GM21360 (cell line): ENCODE measurements around the gene DYNC2I2.
"Not testable (repeated sequence)": the region's sequence is repeated elsewhere in the genome, so short reads cannot be mapped to it uniquely, and the experiment has no call there.

Source experiments
- ATAC-seq: cut with Tn5 transposase; IDR thresholded peaks from one replicate; pipeline ENCODE4 v1.9.1; 2021; ENCODE audit warnings: mild to moderate bottlenecking, moderate library complexity; ENCODE audit not compliant: unreplicated experiment

Gene DYNC2I2

DNA sequence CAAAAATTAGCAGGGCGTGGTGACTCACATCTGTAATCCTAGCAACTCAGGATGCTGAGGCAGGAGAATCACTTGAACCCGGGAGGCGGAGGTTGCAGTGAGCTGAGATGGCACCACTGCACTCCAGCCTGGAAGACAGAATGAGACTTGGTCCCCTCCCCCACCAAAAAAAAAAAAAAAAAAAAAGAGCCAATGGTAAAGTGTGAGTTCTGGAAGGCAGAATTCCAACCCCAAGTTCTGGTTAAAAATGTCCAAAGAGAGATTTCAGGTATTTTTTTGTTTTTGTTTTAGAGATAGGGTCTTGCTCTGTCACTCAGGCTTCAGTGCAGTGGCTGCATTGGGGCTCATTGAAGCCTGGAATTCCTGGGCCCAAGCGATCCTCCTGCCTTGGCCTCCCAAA, 30.8 kb upstream of the DYNC2I2 start:
- ATAC-seq, result no peak

DNA sequence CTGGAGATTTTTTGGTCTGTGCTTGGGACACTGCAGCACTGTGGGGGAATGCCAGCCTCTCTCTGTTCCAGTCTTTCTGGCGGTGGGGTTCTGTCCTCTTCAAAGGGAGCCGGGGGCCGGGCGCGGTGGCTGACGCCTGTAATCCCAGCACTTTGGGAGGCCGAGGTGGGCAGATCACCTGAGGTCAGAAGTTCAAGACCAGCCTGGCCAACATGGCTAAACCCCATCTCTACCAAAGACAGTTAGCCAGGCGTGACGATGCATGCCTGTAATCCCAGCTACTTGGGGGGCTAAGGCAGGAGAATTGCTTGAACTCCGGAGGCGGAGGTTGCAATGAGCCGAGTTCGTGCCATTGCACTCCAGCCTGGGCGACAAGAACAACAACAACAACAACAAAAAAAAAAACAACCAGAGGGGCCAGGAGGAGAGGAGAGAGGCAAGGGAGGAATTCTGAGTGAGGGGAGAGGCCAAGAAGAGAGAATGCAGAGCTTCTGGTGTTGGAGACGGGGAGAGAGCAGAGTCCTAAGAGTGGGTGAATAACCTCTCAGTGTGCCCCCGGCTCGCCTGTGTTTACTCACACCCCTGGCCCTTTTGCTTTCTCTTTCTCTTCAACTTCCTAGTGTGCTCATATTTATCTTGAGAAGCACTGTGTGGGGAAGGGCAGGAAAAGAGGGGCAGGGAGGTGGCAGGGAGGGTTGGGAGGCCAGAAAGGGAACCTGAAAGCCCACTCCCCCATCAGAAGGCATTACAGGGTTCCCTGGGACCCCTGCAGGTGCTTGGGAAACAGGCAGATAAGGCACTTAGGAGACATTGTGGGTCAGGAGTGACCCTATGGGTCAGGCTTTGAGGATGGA, 29.2 kb upstream of the DYNC2I2 start:
- ATAC-seq, result no peak

DNA sequence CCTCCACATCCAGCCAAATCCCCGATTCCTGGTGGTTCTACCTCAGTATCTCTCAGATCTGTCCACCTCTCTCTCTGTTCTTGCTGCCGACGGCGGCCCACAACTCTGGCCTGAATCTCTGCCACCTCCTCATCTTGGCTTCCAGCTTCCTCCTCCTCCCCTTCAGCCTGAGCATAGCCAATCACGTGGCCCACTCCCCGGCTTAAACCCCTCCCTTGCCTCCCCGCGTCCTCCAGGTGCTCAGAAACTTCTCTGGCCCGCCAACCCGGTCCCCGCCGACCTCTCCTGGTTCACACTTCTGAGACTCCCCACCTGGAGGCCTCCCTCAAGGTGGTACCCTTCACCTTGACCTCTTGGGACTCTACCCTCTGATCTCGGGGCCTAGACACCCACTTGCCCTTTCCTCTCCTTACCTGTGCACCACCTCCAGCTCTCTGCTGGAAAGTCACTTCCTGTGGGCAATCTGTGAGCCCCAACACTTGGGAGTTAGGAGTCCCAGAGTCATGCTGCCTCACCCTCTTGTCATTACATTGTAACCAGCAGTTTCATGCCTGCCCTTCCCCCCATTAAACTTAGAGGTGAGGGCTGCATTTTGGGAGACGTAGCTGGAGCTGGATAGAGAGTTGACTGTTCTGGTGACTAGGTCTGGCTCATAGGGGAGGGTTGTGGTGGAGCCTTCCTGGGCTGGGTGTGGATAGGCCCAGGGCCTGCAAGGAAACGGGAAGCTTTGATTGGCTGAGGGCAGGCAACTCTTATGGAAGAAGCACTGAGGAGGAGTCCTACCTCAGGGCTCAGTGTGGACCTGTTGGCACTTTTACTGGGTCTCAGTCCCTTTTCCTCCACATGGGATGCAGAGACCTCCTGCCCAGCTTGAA, 27.9 kb upstream of the DYNC2I2 start:
- no peak for ATAC-seq

- ATAC-seq, result no peak
Measured at GRCh38 chr9:128684065-128684324, 27.3 kb upstream of the DYNC2I2 start.

- no peak for ATAC-seq
Measured at GRCh38 chr9:128683340-128684064, 26.9 kb upstream of the DYNC2I2 start.

DNA sequence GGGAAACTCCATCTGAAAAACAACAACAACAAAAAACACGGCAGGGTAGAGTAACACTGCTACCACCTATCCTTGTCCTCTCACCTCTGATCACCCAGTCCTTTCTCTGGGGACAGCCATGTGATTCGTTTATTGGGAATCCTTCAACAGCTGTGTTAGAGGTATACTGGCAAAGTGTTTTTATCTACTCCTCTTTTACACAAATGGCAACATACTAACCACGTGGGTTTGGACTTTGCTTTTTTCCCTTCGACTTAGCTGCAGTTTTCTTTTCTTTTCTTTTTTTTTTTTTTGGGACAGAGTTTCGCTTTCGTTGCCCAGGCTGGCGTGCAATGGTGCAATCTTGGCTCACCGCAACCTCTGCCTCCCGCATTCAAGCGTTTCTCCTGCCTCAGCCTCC, 21.1 kb upstream of the DYNC2I2 start:
- no peak for ATAC-seq

DNA sequence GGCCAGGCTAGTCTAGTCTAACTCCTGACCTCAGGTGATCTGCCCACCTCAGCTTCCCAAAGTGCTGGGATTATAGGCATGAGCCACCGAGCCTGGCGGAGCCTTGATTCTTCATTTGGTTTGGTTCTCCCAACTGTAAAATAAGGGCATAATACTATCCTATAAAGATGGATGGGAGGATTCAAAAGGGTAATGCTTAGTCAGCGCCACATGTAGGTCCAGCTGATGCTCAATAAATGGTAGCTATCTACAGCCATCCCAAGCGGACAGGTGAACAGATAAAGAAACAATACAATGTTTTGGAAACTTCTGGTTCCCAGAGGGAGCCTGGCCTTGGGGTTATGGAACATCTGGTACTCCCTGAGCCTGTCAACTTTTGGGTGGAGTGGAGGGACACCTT, 18.7 kb upstream of the DYNC2I2 start:
- no peak for ATAC-seq

DNA sequence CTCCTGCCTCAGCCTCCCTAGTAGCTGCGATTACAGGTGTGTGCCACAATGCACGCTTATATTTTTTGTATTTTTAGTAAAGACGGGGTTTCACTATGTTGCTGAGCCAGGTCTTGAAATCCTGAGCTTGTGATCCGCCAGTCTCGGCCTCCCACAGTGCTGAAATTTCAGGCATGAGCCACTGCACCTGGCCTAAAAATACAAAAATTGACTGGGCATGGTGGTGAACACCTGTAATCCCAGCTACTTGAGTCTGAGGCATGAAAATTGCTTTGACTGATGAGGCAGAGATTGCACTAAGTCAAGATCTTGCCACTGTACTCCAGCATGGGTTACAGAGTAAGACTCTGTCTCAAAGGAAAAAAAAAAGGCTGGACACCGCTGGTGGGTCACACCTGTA, 13.1 kb upstream of the DYNC2I2 start:
- ATAC-seq, result no peak

DNA sequence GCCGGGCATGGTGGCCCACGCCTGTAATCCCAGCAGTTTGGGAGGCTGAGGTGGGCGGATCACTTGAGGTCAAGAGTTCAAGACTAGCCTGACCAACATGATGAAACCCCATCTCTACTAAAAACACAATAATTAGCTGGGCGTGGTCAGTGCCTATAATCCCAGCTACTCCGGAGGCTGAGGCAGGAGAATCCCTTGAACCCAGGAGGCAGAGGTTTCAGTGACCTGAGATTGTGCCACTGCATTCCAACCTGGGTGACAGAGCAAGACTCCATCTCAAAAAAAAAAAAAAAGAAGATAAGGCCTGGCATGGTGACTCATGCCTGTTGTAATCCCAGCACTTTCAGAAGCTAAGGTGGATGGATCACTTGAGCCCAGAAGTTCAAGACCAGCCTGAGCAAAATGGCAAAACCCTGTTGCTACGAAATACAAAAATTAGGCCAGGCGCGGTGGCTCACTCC, 9.9 kb upstream of the DYNC2I2 start:
- not testable (repeated sequence) for ATAC-seq

DNA sequence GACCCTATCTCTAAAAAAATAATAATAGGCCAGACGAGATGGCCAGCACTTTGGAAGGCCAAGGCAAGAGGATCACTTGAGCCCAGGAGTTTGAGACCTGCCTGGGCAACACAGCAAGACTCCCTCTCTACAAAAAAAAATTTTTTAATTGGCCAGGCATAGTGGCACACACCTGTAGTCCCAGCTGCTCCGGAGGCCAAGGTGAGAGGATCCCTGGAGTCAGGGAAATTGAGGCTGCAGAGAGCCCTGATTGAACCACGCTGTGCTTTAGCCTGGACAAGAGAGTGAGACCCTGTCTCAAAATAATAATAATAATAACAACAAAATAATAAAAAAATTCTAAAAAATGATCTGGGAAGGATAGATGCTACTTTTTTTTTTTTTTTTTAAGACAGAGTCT, 1.1 kb upstream of the DYNC2I2 start:
- ATAC-seq, result no peak

- ATAC-seq, result no peak
Measured at GRCh38 chr9:128657344-128657704, 677 bp upstream of the DYNC2I2 start.

DNA sequence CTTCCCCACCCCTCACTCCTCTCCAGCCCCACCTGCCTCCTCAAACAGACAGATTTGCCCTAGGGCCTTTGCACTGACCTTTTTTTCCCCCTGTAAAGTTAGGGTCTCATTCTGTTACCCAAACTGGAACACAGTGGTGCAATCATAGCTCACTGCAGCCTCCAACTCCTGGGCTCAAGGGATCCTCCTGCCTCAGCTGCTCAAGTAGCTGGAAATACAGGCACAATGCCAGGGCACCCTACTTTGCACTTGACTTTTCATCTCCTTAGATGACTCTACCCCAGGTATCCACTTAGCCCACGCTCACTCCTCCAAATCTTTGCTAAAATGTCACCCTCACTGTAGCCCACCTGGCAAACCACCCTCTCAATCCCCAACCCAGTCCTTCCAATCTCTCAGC, 2.2 kb downstream of the DYNC2I2 start:
- ATAC-seq, result no peak

GRCh38 chr9:128653908-128654307, 2.7 kb downstream of the DYNC2I2 start:
- no peak for ATAC-seq

- no peak for ATAC-seq
Measured at GRCh38 chr9:128651798-128652197, 4.8 kb downstream of the DYNC2I2 start.

GRCh38 chr9:128648206-128648605, 8.4 kb downstream of the DYNC2I2 start:
- not testable (repeated sequence) for ATAC-seq

DNA sequence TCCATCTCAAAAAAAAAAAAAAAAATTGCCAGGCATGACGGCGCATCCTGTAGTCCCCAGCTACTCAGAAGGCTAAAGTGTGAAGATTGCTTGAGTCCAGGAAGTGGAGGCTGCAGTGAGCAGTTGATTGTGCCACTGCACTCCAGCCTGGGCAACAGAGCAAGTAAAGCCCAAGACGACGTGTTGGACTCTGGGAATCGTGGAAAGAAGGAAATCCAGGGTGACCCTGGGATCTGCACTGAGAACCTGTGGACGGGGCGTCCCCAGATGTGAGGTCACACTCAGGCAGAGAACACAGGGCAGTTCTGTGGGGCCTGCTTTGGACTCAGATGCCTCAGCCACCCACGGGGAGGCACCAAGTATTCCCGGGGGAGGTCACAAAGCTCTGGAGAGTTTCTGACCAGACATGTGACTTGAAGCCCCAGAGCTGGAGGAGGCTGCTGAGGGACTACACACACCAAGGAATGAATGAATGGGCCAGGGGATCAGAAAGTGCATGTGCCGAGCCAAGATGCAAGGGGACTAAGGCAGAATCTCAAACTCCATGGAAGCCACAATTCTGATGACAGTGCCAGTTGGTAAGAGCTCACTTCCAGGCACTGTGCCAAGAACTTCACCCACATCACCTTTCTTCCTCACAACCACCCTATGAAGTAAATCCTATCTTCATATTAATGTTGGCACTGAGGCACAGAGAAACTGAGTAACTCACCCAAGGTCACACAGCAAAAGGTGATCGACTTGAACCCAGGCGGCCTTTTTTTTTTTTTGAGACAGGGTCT, 12.9 kb downstream of the DYNC2I2 start:
- no peak for ATAC-seq

DNA sequence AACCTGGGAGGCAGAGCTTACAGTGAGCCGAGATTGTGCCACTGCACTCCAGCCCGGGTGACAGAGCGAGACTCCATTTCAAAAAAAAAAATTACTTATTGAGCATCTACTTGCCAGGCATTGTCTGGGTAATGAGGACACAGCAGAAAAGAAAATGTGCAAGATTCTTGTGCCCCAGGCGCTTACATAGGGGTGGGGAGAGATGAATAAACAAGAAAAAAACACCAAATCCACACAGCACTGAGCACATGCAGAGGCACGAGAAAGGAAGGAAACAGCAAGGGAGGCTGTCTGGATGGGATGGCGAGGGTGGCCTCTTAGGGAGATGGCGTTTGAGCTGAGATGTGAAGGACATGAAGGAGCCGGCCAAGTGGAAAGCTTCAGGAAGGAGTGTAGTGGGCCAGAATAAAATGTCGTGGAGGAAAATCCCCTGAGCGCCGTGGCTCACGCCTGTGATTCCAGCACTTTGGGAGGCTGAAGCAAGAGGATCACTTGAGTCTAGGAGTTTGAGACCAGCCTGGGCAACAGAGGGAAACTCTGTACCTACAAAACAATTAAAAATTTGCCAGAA, 13.9 kb downstream of the DYNC2I2 start:
- no peak for ATAC-seq

GRCh38 chr9:128640603-128641002, 16.0 kb downstream of the DYNC2I2 start:
- ATAC-seq, result no peak

- no peak for ATAC-seq
Measured at GRCh38 chr9:128638580-128638979, 18.1 kb downstream of the DYNC2I2 start.

- ATAC-seq, result no peak
Measured at GRCh38 chr9:128637656-128638055, 19.0 kb downstream of the DYNC2I2 start.
